Measurements from ENCODE around the gene TLCD5.

DNA sequence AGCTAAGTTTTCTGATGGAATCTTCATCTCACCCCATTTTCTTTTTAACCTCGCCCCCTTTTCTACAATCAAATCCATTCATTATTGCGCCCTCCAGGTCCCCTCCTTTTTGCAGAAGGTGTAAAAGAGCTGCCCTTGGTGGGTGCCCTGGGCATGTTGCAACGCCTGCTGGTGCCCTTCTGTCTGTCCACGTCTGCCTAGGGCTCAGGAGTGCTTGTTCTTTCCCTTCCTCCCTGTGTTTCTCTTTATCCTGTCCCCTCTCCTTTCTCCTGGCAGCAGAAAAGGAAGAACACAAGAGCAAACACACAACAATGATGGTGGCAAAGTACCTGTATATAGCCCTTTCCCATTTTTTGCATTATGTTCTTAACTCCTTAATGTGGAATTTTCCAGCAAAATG is 6.2 kb upstream of the TLCD5 start:
- TF ChIP-seq YY1 (IDR thresholded peaks at IDR 0.05; ENCODE audit: insufficient read depth, insufficient read length) (no peak), ZNF274 (IDR thresholded peaks at IDR 0.05; ENCODE audit: low read depth, low read length) (no peak)

Data from NT2/D1 (cell line).